Astrocyte of the cerebellum (primary cell): Measurements from ENCODE around the gene KCNE4.

Source experiments
- DNase-seq: peaks from one replicate; pipeline ENCODE4 v3.0.0-alpha.2; 2011; ENCODE audit warnings: low read depth
- H3K4me3 ChIP-seq: 2 replicates; pipeline ENCODE4 v1.5.1; 2011; ENCODE audit warnings: mild to moderate bottlenecking, low read depth, low read length, moderate library complexity
- in situ Hi-C: cut with HindIII; loops from 2 replicates; pipeline ENCODE4 v1.10.0; 2017; ENCODE audit warnings: low sequenced_read_pairs
- TF ChIP-seq, protein P1 (sequence below): IDR thresholded peaks from 2 replicates; pipeline ENCODE4 v1.5.1; 2012; ENCODE audit warnings: low read length, low read depth, moderate library complexity, mild to moderate bottlenecking; ENCODE audit errors: missing control alignments

KCNE4 gene

DNA sequence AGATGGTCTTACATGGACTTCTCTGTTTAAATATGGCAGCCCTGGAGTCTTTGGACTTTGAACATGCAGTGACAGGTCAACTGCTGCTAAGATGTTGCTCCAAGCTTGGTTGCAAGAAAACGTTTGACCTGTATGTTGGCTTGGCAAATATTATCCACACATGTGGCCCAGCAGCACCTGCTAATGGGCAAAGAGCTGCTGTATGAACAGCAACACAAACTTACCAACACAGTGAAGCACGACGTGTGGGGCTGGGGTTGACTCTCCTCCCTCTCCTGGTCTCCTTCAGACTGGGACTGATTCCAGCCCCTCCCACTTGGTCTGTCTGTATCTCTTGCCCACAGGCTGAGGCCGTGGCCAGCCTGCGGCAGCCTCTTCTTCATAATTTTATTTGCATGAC lies 3.8 kb downstream of the KCNE4 start:
- TF ChIP-seq, protein P1, sequence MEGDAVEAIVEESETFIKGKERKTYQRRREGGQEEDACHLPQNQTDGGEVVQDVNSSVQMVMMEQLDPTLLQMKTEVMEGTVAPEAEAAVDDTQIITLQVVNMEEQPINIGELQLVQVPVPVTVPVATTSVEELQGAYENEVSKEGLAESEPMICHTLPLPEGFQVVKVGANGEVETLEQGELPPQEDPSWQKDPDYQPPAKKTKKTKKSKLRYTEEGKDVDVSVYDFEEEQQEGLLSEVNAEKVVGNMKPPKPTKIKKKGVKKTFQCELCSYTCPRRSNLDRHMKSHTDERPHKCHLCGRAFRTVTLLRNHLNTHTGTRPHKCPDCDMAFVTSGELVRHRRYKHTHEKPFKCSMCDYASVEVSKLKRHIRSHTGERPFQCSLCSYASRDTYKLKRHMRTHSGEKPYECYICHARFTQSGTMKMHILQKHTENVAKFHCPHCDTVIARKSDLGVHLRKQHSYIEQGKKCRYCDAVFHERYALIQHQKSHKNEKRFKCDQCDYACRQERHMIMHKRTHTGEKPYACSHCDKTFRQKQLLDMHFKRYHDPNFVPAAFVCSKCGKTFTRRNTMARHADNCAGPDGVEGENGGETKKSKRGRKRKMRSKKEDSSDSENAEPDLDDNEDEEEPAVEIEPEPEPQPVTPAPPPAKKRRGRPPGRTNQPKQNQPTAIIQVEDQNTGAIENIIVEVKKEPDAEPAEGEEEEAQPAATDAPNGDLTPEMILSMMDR: no peak
- DNase-seq: no peak
- no peak overlapping the region for H3K4me3 ChIP-seq
- in situ Hi-C loops: no loop called here

DNA sequence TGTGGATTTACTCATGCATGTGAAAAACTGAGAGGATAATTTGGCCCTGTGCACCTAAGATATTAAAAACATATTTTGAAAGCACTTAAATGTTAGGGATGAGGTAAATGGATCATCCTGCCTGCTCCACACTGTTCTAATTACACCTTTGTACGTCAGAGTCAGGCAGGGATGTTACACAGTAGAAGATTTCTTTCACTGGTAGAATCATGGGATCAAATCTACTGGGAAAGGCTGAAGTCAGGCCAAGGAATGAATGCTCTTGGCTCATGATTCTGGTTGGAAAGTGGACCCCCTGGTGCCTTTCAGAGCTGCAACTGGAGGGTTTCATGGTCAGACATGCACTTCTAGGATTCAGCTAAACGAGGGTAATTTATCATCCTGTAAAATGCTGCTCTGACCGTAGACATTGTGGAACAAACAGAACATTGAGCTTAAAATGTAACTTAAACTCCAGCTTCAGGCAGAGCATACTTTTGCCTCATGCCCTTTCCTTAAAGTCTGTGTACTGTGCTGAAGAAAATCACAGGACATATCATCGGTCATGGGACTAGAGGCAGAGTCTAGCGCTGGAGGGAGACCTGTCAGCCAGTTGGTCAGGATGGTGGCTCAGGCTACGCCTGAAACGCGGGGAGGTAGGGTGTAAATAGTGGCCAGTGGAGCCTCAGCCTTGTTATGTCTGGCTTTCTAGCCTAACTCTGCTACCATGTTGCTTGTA lies 4.9 kb downstream of the KCNE4 start:
- TF ChIP-seq, protein P1: no peak
- DNase-seq: peak; percentile 80
- H3K4me3 ChIP-seq: no peak overlapping the region
- in situ Hi-C loops: no loop called here

DNA sequence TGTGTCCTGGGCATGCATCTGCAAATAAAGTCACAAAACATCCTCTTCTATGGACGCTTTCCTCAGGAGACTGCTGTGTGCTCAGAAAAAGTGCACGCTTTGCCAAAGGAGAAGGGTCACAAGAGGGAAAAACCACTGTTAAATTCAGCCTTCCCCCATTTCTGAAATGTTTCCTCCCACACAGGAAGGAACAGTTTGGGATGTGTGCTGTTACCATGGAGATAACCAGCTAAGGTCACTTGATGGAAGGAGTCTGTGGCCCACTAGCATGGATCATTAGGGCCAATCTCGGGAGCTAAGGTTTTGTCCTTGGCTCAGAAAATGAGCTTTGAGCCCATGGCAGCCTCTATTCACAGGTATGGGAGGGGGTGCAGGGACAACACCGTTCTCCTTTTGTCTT lies 5.6 kb downstream of the KCNE4 start:
- no peak overlapping the region for H3K4me3 ChIP-seq
- TF ChIP-seq, protein P1: no peak
- in situ Hi-C loops: no loop called here
- no peak for DNase-seq

DNA sequence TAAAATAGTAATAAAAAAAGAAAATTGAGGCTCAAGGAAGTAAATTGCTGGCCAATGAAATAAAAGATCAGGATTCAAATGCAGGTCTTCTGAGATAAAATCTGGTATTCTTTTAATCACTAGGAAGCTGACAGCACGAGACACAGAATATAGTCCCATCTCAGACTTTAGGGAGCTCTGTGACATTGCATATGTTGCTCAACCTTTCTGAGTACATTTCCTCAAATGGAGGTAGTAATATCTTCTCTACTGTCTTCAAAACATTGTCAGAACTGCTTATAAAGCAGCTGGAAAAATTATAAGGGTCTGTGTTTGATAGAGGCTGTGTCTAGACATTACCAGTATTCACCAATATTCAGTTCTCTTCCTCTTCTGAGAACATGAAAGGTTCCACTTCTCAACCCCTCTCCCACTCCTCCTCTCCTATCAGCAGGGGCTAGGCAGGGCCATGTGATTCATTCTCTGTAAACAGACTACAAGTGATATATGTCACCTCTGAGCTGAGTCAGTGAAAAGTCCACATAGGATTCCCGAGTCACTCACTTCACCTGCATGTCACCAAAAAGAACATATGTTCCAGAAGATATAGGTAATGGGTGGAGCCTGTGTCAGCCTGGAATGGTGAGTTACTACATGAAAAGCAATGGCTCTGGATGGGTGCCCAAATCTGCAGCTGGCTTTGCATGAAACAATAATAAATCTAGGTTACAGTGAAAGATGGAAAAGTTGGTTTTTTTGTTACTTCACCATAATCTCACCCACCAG lies 7.1 kb downstream of the KCNE4 start:
- H3K4me3 ChIP-seq: no peak overlapping the region
- DNase-seq: no peak
- TF ChIP-seq, protein P1: no peak
- in situ Hi-C loops: no loop called here

DNA sequence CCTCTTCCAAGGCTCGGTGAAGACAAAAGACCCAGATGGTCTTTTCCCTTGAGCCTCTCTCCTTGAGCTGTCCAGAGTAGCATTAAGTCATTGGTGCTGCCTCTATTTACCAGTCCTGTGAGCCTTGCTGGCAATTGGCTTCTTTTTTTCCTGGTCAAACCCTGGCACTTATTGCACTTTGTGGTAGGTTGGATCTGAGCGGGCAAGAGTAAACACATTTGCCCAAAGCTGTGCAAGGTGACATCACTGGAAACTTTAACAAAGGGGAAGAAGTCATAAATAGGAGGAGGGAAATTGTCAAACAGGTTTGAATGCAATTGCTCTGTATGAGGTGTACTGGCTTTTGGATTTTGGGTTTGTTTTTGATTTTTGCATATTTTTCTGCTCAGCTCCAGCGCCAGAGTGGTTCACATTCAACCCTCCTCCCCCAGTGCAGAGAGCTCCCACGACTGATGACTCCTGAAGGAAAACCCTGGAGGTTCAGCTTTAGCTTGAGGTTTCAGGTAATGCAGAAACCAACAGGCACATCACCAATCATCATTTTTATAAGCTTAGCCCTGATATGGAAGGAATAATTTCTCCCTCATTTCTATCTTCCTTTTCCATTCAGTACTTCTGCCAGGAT lies 8.3 kb downstream of the KCNE4 start:
- in situ Hi-C loops: no loop called here
- TF ChIP-seq, protein P1: no peak
- no peak overlapping the region for H3K4me3 ChIP-seq
- no peak for DNase-seq

DNA sequence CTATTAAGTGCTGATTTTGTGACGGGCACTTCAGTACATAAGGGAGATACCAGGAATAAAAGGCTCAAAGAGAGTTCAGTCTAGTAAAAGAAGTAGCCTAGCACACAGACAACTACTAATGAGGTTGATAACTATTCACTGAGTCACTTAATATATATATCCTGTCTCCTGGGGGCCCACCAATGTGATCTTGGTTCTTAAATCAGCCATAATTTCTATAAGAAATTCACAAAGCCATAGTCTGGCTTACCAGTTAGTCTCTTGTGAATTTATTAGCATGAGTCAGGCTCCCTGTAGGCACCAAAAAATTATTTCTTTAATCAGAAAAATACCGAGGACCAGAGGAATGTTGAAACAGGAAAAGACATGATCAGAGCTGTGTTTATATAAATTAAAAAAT lies 10.4 kb downstream of the KCNE4 start:
- DNase-seq: no peak

More for the DNA sequence above, 10.4 kb downstream of the KCNE4 start:
- TF ChIP-seq, protein P1: no peak
- in situ Hi-C loops: no loop called here
- H3K4me3 ChIP-seq: no peak overlapping the region
